ENCODE data around the gene CELSR1. TPM values are rescaled to one million over a fixed set of nuclear protein-coding genes. Genes with fewer than 3 reads are reported as not detected.

Gene CELSR1
- total RNA-seq, 4 donors from 2014 or later = 31.7 to 72.7 (median 54.1) TPM

- no peak for DNase-seq (ENCODE audit: low spot score in 2 of 2)
- H3K4me3 ChIP-seq (ENCODE audit: low read depth, poor library complexity, severe bottlenecking) = no peak overlapping the region
- no peak for TF ChIP-seq POLR2A (IDR thresholded peaks at IDR 0.05)
- TF ChIP-seq, protein P1, sequence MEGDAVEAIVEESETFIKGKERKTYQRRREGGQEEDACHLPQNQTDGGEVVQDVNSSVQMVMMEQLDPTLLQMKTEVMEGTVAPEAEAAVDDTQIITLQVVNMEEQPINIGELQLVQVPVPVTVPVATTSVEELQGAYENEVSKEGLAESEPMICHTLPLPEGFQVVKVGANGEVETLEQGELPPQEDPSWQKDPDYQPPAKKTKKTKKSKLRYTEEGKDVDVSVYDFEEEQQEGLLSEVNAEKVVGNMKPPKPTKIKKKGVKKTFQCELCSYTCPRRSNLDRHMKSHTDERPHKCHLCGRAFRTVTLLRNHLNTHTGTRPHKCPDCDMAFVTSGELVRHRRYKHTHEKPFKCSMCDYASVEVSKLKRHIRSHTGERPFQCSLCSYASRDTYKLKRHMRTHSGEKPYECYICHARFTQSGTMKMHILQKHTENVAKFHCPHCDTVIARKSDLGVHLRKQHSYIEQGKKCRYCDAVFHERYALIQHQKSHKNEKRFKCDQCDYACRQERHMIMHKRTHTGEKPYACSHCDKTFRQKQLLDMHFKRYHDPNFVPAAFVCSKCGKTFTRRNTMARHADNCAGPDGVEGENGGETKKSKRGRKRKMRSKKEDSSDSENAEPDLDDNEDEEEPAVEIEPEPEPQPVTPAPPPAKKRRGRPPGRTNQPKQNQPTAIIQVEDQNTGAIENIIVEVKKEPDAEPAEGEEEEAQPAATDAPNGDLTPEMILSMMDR (IDR thresholded peaks at IDR 0.05) = no peak
- intact Hi-C loops (cut with DNase I; ENCODE audit: low total_unique reads) = no loop called here
- 55 to 71% methylated on average over 12 of the region's 12 CpGs for WGBS, 2 donors
Observed at GRCh38 chr22:46499805-46500189, 37.6 kb downstream of the CELSR1 start.

DNA sequence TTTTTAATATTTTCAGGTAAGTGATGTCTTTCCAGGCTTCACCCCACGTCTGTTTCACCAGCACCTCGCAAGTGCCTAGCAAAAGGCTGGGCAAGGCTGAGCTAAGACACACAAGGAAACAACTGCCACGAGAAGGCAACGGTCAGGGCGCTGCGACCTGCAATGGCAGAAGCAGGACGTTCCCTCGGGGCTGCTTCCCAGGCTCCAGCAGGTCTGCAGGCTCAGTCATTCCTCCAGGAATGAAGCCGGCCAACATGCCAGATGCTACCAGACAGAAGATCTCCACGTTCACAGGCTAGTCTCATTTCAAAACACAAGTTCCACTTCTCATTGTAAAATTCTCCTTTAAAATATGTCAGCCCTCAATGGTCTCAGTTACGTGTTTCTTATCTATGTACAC lies 45.5 kb downstream of the CELSR1 start:
- no peak for TF ChIP-seq POLR2A (IDR thresholded peaks at IDR 0.05)
- TF ChIP-seq, protein P1 (IDR thresholded peaks at IDR 0.05) = no peak
- DNase-seq (ENCODE audit: low spot score in 2 of 2) = no peak
- intact Hi-C loops (cut with DNase I; ENCODE audit: low total_unique reads) = no loop called here
- 54% methylated on average over 11 of the region's 11 CpGs for WGBS, 2 donors
- H3K4me3 ChIP-seq (ENCODE audit: low read depth, poor library complexity, severe bottlenecking) = no peak overlapping the region

GRCh38 chr22:46490538-46490937 lies 46.9 kb downstream of the CELSR1 start:
- TF ChIP-seq, protein P1 (IDR thresholded peaks at IDR 0.05) = no peak
- no peak for TF ChIP-seq POLR2A (IDR thresholded peaks at IDR 0.05)
- H3K4me3 ChIP-seq (ENCODE audit: low read depth, poor library complexity, severe bottlenecking) = no peak overlapping the region
- intact Hi-C loops (cut with DNase I; ENCODE audit: low total_unique reads) = no loop called here
- 68 to 79% methylated on average over 11 of the region's 11 CpGs for WGBS, 2 donors
- DNase-seq (ENCODE audit: low spot score in 2 of 2) = no peak

- DNase-seq (ENCODE audit: low spot score in 2 of 2) = no peak
- no peak for TF ChIP-seq POLR2A (IDR thresholded peaks at IDR 0.05)
- TF ChIP-seq, protein P1 (IDR thresholded peaks at IDR 0.05) = no peak
- intact Hi-C loops (cut with DNase I; ENCODE audit: low total_unique reads) = no loop called here
- no peak overlapping the region for H3K4me3 ChIP-seq (ENCODE audit: low read depth, poor library complexity, severe bottlenecking)
- 55 to 61% methylated on average over 8 to 10 of the region's 12 CpGs for WGBS, 2 donors
Observed at GRCh38 chr22:46486996-46487717, 50.3 kb downstream of the CELSR1 start.

DNA sequence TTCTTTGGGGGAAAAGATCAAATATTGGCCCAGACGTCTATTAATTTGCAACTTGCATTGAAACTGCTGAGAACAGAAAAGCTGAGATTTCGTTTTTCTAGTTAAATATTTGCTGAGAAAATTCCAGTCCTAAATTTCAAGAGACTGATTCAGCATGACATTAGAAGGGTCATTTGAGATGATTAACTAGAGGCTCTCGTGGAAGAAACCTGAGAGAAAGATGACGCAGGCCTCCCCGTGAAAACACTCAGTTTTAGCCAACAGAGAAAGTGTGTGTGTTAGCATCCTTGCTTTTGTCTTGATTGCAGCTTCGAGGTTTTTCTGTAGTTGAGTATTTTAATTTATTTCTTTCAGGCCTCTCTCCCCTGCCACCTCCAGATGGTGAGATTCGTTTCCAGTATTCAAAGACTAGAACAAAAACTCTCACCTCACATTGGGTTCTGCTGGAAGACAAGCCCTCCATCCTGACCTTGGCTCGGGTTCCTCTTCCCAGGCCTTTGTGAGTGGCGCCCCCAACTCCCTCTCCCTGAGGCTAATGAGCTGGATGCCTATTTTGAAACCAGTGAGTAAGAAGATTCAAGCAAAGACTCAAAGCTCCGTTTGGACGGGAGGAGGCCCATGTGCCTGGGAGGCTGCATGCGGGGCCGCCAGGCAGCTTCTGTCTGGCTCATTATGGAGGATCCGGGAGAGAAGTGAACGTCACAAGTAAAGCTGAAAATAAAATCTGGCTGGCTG lies 52.4 kb downstream of the CELSR1 start:
- intact Hi-C loops (cut with DNase I; ENCODE audit: low total_unique reads) = no loop called here
- DNase-seq (ENCODE audit: low spot score in 2 of 2) = no peak
- TF ChIP-seq, protein P1 (IDR thresholded peaks at IDR 0.05) = no peak
- TF ChIP-seq POLR2A (IDR thresholded peaks at IDR 0.05) = no peak
- H3K4me3 ChIP-seq (ENCODE audit: low read depth, poor library complexity, severe bottlenecking) = no peak overlapping the region
- 55 to 59% methylated on average over 15 of the region's 15 CpGs for WGBS, 2 donors

All from lower leg skin (tissue), 4 donors.